H1 (cell line): ENCODE measurements around the gene ZNF134. TPM values are rescaled to one million over a fixed set of nuclear protein-coding genes. Genes with fewer than 3 reads are reported as not detected.

ENCODE experiments used
- CTCF ChIA-PET: fragments of 300-600 bp; sonication (Branson Sonifier 250); formaldehyde crosslinking; loops from one replicate; lab custom pipeline; 2021; ENCODE audit not compliant: partially characterized antibody; lab: Charles Lee
- POLR2A ChIA-PET: fragments of 300-600 bp; sonication (Branson Sonifier 250); formaldehyde crosslinking; loops from one replicate; lab custom pipeline; 2021; ENCODE audit warnings: inconsistent platforms; ENCODE audit not compliant: partially characterized antibody; lab: Charles Lee
- DNase-seq, 2 experiments: peaks; one replicate each; pipeline versions ENCODE4 v3.0.0 to v3.0.0-alpha.2; 2010 to 2022; ENCODE audit warnings: low spot score in 2 of 2, low read depth in 1 of 2, mixed read lengths in 1 of 2
- FAIRE-seq: peaks from 2 replicates; lab custom pipeline; 2011; peaks lifted over from hg19 to GRCh38; lab: Jason Lieb, UNC
- H2AFZ ChIP-seq: 2 replicates; pipeline ENCODE4 v1.8.1; 2012; ENCODE audit warnings: low read length, inconsistent platforms
- H2AK5ac ChIP-seq: 2 replicates; pipeline ENCODE4 v1.6.1; 2013; ENCODE audit warnings: low read depth, low read length
- H2BK120ac ChIP-seq: replicated peaks from 2 replicates; pipeline ENCODE3; 2013; ENCODE audit warnings: low read depth, low read length, inconsistent platforms
- H2BK12ac ChIP-seq: 2 replicates; pipeline ENCODE4 v1.6.1; 2013; ENCODE audit warnings: low read depth, low read length
- H2BK15ac ChIP-seq: 2 replicates; pipeline ENCODE4 v1.6.1; 2013; ENCODE audit warnings: low read length
- H2BK20ac ChIP-seq: 2 replicates; pipeline ENCODE4 v1.6.1; 2013; ENCODE audit warnings: low read length
- H2BK5ac ChIP-seq: 2 replicates; pipeline ENCODE4 v1.6.1; 2013; ENCODE audit warnings: low read depth, low read length
- H3K14ac ChIP-seq: 2 replicates; pipeline ENCODE4 v1.6.1; 2013; ENCODE audit warnings: inconsistent platforms; ENCODE audit not compliant: insufficient read length
- H3K18ac ChIP-seq: 2 replicates; pipeline ENCODE4 v1.6.1; 2013; ENCODE audit warnings: low read length; ENCODE audit errors: extremely low read depth
- H3K23ac ChIP-seq: 2 replicates; pipeline ENCODE4 v1.6.1; 2013; ENCODE audit warnings: inconsistent platforms; ENCODE audit not compliant: insufficient read length
- H3K23me2 ChIP-seq: 2 replicates; pipeline ENCODE4 v1.6.1; 2013; ENCODE audit warnings: low read depth, low read length
- H3K27ac ChIP-seq: 2 replicates; pipeline ENCODE4 v1.6.1; 2011; ENCODE audit warnings: low read depth, low read length, inconsistent platforms
- H3K27me3 ChIP-seq, 4 experiments: replicated peaks in 1 of 4; 1 replicate in 1 of 4; 2 replicates in 3 of 4; pipeline versions ENCODE4 v1.6.1 to v1.8.1; 2011 to 2013; ENCODE audit warnings: low read length in 3 of 4, mild to moderate bottlenecking in 3 of 4, inconsistent platforms in 2 of 4, mixed read lengths in 2 of 4, moderate library complexity in 1 of 4; ENCODE audit not compliant: control insufficient read depth in 3 of 4, insufficient read depth in 3 of 4; ENCODE audit errors: extremely low read depth in 1 of 4
- H3K36me3 ChIP-seq, 4 experiments: 2 replicates each; pipeline versions ENCODE4 v1.6.1 to v1.8.1; 2011 to 2013; ENCODE audit warnings: mild to moderate bottlenecking in 4 of 4, low read length in 3 of 4, moderate library complexity in 2 of 4, control low read depth in 1 of 4, inconsistent platforms in 1 of 4; ENCODE audit not compliant: insufficient read depth in 4 of 4, control insufficient read depth in 2 of 4
- H3K4ac ChIP-seq: replicated peaks from 2 replicates; pipeline ENCODE3; 2013; ENCODE audit warnings: low read length, low read depth, mixed read lengths, inconsistent platforms; ENCODE audit not compliant: insufficient read length
- H3K4me1 ChIP-seq, 4 experiments: replicated peaks in 1 of 4; 1 replicate in 1 of 4; 2 replicates in 3 of 4; pipeline versions ENCODE4 v1.6.1 to v1.8.1; 2011 to 2013; ENCODE audit warnings: low read length in 3 of 4, inconsistent platforms in 2 of 4, mixed read lengths in 1 of 4; ENCODE audit not compliant: insufficient read depth in 4 of 4, control insufficient read depth in 3 of 4
- H3K4me2 ChIP-seq, 2 experiments: 2 replicates each; pipeline versions ENCODE4 v1.6.1 to v1.8.1; 2011 to 2013; ENCODE audit warnings: low read depth in 2 of 2, low read length in 2 of 2, control low read depth in 1 of 2, inconsistent platforms in 1 of 2, mild to moderate bottlenecking in 1 of 2; ENCODE audit not compliant: insufficient read depth in 1 of 2
- H3K4me3 ChIP-seq, 4 experiments: fragments of 200-600, 300-600 bp in 1 of 4; sonication (generic), shearing (Covaris generic), sonication (Bioruptor Twin) in 1 of 4; 2 replicates each; pipeline versions ENCODE4 v1.5.1 to v1.8.1; 2011 to 2016; ENCODE audit warnings: low read length in 4 of 4, low read depth in 3 of 4, control low read depth in 2 of 4, inconsistent platforms in 2 of 4, mild to moderate bottlenecking in 2 of 4, mixed read lengths in 1 of 4, moderate library complexity in 1 of 4; ENCODE audit not compliant: insufficient read depth in 2 of 4; ENCODE audit errors: extremely low read depth in 1 of 4
- H3K56ac ChIP-seq: replicated peaks from 2 replicates; pipeline ENCODE3; 2013; ENCODE audit warnings: low read depth, mild to moderate bottlenecking, mixed read lengths, low read length, inconsistent platforms; ENCODE audit not compliant: insufficient read length
- H3K79me1 ChIP-seq: 2 replicates; pipeline ENCODE4 v1.6.1; 2013; ENCODE audit warnings: low read depth, low read length, control low read depth
- H3K79me2 ChIP-seq, 2 experiments: 2 replicates each; pipeline versions ENCODE4 v1.6.1 to v1.8.1; 2012 to 2013; ENCODE audit warnings: low read length in 2 of 2, mild to moderate bottlenecking in 2 of 2, inconsistent platforms in 1 of 2; ENCODE audit not compliant: insufficient read depth in 2 of 2, control insufficient read depth in 1 of 2
- H3K9ac ChIP-seq, 4 experiments: replicated peaks in 1 of 4; 1 replicate in 1 of 4; 2 replicates in 3 of 4; pipeline versions ENCODE4 v1.6.1 to v1.8.1; 2011 to 2013; ENCODE audit warnings: low read depth in 3 of 4, low read length in 3 of 4, control low read depth in 2 of 4, mild to moderate bottlenecking in 2 of 4, moderate library complexity in 2 of 4, inconsistent platforms in 1 of 4; ENCODE audit errors: extremely low read depth in 1 of 4
- H3K9me3 ChIP-seq, 2 experiments: 2 replicates each; pipeline versions ENCODE4 v1.6.1 to v1.8.1; 2012 to 2013; ENCODE audit warnings: mild to moderate bottlenecking in 2 of 2, moderate library complexity in 2 of 2, control low read depth in 1 of 2, inconsistent platforms in 1 of 2, low read depth in 1 of 2, low read length in 1 of 2, mixed read lengths in 1 of 2; ENCODE audit not compliant: insufficient read depth in 2 of 2
- H4K20me1 ChIP-seq, 2 experiments: replicated peaks in 1 of 2; 2 replicates each; pipeline versions ENCODE3 to v1.8.1; 2011 to 2013; ENCODE audit warnings: inconsistent platforms in 2 of 2, low read length in 2 of 2, mild to moderate bottlenecking in 1 of 2; ENCODE audit not compliant: insufficient read depth in 2 of 2, control insufficient read depth in 1 of 2
- H4K5ac ChIP-seq: 2 replicates; pipeline ENCODE4 v1.6.1; 2013; ENCODE audit warnings: low read length, low read depth, mixed read lengths, inconsistent platforms; ENCODE audit not compliant: insufficient read length
- H4K8ac ChIP-seq: 2 replicates; pipeline ENCODE4 v1.8.0; 2013; ENCODE audit warnings: mild to moderate bottlenecking, moderate library complexity, low read length, inconsistent platforms; ENCODE audit not compliant: insufficient read depth; ENCODE audit errors: extremely low read depth
- H4K91ac ChIP-seq: replicated peaks from 2 replicates; pipeline ENCODE3; 2013; ENCODE audit warnings: low read length, mixed read lengths, inconsistent platforms; ENCODE audit not compliant: insufficient read length
- BACH1 ChIP-seq: IDR thresholded peaks from 2 replicates; pipeline ENCODE4 v1.6.1; 2012; ENCODE audit warnings: low read length, improper control_type of control experiment
- TBP ChIP-seq: IDR thresholded peaks from 2 replicates; pipeline ENCODE4 v1.6.1; 2011; ENCODE audit warnings: low read depth, low read length, improper control_type of control experiment
- WGBS, 2 experiments: shearing (Covaris generic) in 1 of 2; methylation state at CpG; one replicate each; pipeline versions ENCODE4 v1.1.6 to v1.1.7; 2013 to 2015; ENCODE audit warnings: low lambda C conversion rate in 2 of 2, mixed read lengths in 2 of 2, inconsistent platforms in 1 of 2, low coverage in 1 of 2, missing lambda C conversion rate in 1 of 2; ENCODE audit not compliant: insufficient replicate concordance in 2 of 2, insufficient coverage in 1 of 2, insufficient read length in 1 of 2; ENCODE audit errors: extremely low coverage in 1 of 2, missing lambda C conversion rate in 1 of 2; 5-methylcytosine and 5-hydroxymethylcytosine counted together
- polyA plus RNA-seq, 7 experiments: library from polyadenylated mRNA; depleted of rRNA in 3 of 7; stranded (reverse) in 5 of 7; unstranded in 2 of 7; fragments of >200 nt in 5 of 7; fragments of 200-250 nt in 2 of 7; gene quantifications; 1 replicate in 5 of 7; 2 replicates in 1 of 7; 4 replicates in 1 of 7; pipeline versions ENCODE4 v1.2.1 to v1.2.3, GENCODE V29; 2011 to 2013; ENCODE audit warnings: missing spikeins in 2 of 7, mixed read lengths in 2 of 7
- total RNA-seq: library from RNA; stranded (reverse); fragmentation: NEBNext Ultra II Directional; extraction: Animal tissue kit (Norgen Biotek cat#: 25700); gene quantifications from 2 replicates; pipeline ENCODE4 v1.2.1, GENCODE V29; 2021

Gene ZNF134
- total and polyA plus RNA-seq, 2 of the 8 experiments (the other 6 are each of a cell fraction or from before 2014, with no cell fraction given): 16.6 to 54.6 TPM

DNA sequence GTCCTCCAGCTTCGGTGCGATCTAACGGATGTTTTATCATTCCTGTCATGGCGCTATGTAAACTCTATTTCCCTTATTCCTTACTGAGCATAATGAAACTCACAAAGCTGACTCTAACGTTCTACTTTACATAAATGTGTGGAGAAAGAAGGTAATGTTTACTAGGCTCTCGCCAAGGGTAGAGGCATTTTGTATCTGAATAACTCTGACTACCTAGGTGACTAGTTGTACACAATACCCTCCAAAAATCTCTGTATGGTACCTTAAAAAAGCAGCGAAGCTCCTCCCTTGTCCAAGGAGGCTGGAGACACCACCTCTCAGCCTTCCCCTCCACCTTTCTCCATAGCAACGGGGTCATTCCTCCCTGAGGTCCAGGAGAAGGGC lies 14.7 kb upstream of the ZNF134 start:
- H2BK12ac ChIP-seq: no peak overlapping the region
- H3K4me1 ChIP-seq: peaks cover 0 to 3% (median 2%) of the 10 kb centered on the region in 4 experiments; a peak in 3 of 7 replicates
- peaks cover 7% of the 10 kb centered on the region for H3K23me2 ChIP-seq
- CTCF ChIA-PET: interaction anchor here (0.7 to 1.4 kb wide), 2 partner anchors 11 to 230 kb away, joined by 3 to 4 read pairs; no protein-coding TSS in a partner anchor
- H3K9me3 ChIP-seq: no peaks in the 10 kb centered on the region
- H3K27me3 ChIP-seq: no peaks in the 10 kb centered on the region
- 0 out of 4 replicates have a peak, but pooled peaks cover 0 to 7% of the 10 kb centered on the region in 2 experiments for H3K79me2 ChIP-seq
- no peaks in the 10 kb centered on the region for H4K20me1 ChIP-seq
- 68% methylated on average over 8 of the region's 8 CpGs; no CpG with 5 or more reads in 1 of the 2 experiments for WGBS, 2 experiments
- H2BK5ac ChIP-seq: no peak overlapping the region
- H3K9ac ChIP-seq: no peak overlapping the region
- FAIRE-seq (no peak), DNase-seq (no peak)
- no peak overlapping the region for H2BK20ac ChIP-seq
- H3K56ac ChIP-seq: no peak overlapping the region
- H3K4ac ChIP-seq: no peak overlapping the region
- no peak overlapping the region for H4K91ac ChIP-seq
- H3K4me3 ChIP-seq: peak overlapping the region; percentile 74 to 90 (median 82); a peak in 6 of 8 replicates
- H3K18ac ChIP-seq: no peak overlapping the region
- H2AK5ac ChIP-seq: no peak overlapping the region
- no peak overlapping the region for H3K23ac ChIP-seq
- H2AFZ ChIP-seq: peak overlapping the region; percentile 93
- H3K4me2 ChIP-seq: peak overlapping the region; percentile 87 to 92
- H3K14ac ChIP-seq: no peak overlapping the region
- H3K36me3 ChIP-seq: peaks cover 0 to under 1% (median under 1%) of the 10 kb centered on the region in 4 experiments; a peak in 1 of 8 replicates
- H2BK15ac ChIP-seq: no peak overlapping the region
- POLR2A ChIA-PET: interaction anchor here (1.2 to 3.0 kb wide), 5 partner anchors 14 to 163 kb away, joined by 3 to 11 read pairs (median 9); partner anchors contain the start of genes ZIK1 and ZNF551
- no peak overlapping the region for H2BK120ac ChIP-seq
- no peak overlapping the region for H3K27ac ChIP-seq
- TF ChIP-seq BACH1 (no peak), TBP (0 out of 2 replicates have a peak, but pooled peaks have one; percentile 32)
- H4K5ac ChIP-seq: no peak overlapping the region
- H3K79me1 ChIP-seq: peaks cover 2% of the 10 kb centered on the region; the same call in 1 of the 2 replicates
- H4K8ac ChIP-seq: no peak overlapping the region
